H1 (cell line): ENCODE results near the gene SDR39U1. TPM values are rescaled to one million over a fixed set of nuclear protein-coding genes. Genes with fewer than 3 reads are reported as not detected.
A peak's percentile ranks its signal among the peaks of the same experiment; 100 is the strongest.

Source experiments
- CTCF ChIA-PET: fragments of 300-600 bp; sonication (Branson Sonifier 250); formaldehyde crosslinking; loops from one replicate; lab custom pipeline; 2021; ENCODE audit not compliant: partially characterized antibody; lab: Charles Lee
- POLR2A ChIA-PET: fragments of 300-600 bp; sonication (Branson Sonifier 250); formaldehyde crosslinking; loops from one replicate; lab custom pipeline; 2021; ENCODE audit warnings: inconsistent platforms; ENCODE audit not compliant: partially characterized antibody; lab: Charles Lee
- DNase-seq, 2 experiments: peaks; one replicate each; pipeline versions ENCODE4 v3.0.0 to v3.0.0-alpha.2; 2010 to 2022; ENCODE audit warnings: low spot score in 2 of 2, low read depth in 1 of 2, mixed read lengths in 1 of 2
- FAIRE-seq: peaks from 2 replicates; lab custom pipeline; 2011; peaks lifted over from hg19 to GRCh38; lab: Jason Lieb, UNC
- H2AFZ ChIP-seq: 2 replicates; pipeline ENCODE4 v1.8.1; 2012; ENCODE audit warnings: low read length, inconsistent platforms
- H2AK5ac ChIP-seq: 2 replicates; pipeline ENCODE4 v1.6.1; 2013; ENCODE audit warnings: low read depth, low read length
- H2BK120ac ChIP-seq: replicated peaks from 2 replicates; pipeline ENCODE3; 2013; ENCODE audit warnings: low read depth, low read length, inconsistent platforms
- H2BK12ac ChIP-seq: 2 replicates; pipeline ENCODE4 v1.6.1; 2013; ENCODE audit warnings: low read depth, low read length
- H2BK15ac ChIP-seq: 2 replicates; pipeline ENCODE4 v1.6.1; 2013; ENCODE audit warnings: low read length
- H2BK20ac ChIP-seq: 2 replicates; pipeline ENCODE4 v1.6.1; 2013; ENCODE audit warnings: low read length
- H2BK5ac ChIP-seq: 2 replicates; pipeline ENCODE4 v1.6.1; 2013; ENCODE audit warnings: low read depth, low read length
- H3K14ac ChIP-seq: 2 replicates; pipeline ENCODE4 v1.6.1; 2013; ENCODE audit warnings: inconsistent platforms; ENCODE audit not compliant: insufficient read length
- H3K18ac ChIP-seq: 2 replicates; pipeline ENCODE4 v1.6.1; 2013; ENCODE audit warnings: low read length; ENCODE audit errors: extremely low read depth
- H3K23ac ChIP-seq: 2 replicates; pipeline ENCODE4 v1.6.1; 2013; ENCODE audit warnings: inconsistent platforms; ENCODE audit not compliant: insufficient read length
- H3K23me2 ChIP-seq: 2 replicates; pipeline ENCODE4 v1.6.1; 2013; ENCODE audit warnings: low read depth, low read length
- H3K27ac ChIP-seq: 2 replicates; pipeline ENCODE4 v1.6.1; 2011; ENCODE audit warnings: low read depth, low read length, inconsistent platforms
- H3K27me3 ChIP-seq, 4 experiments: replicated peaks in 1 of 4; 1 replicate in 1 of 4; 2 replicates in 3 of 4; pipeline versions ENCODE4 v1.6.1 to v1.8.1; 2011 to 2013; ENCODE audit warnings: low read length in 3 of 4, mild to moderate bottlenecking in 3 of 4, inconsistent platforms in 2 of 4, mixed read lengths in 2 of 4, moderate library complexity in 1 of 4; ENCODE audit not compliant: control insufficient read depth in 3 of 4, insufficient read depth in 3 of 4; ENCODE audit errors: extremely low read depth in 1 of 4
- H3K36me3 ChIP-seq, 4 experiments: 2 replicates each; pipeline versions ENCODE4 v1.6.1 to v1.8.1; 2011 to 2013; ENCODE audit warnings: mild to moderate bottlenecking in 4 of 4, low read length in 3 of 4, moderate library complexity in 2 of 4, control low read depth in 1 of 4, inconsistent platforms in 1 of 4; ENCODE audit not compliant: insufficient read depth in 4 of 4, control insufficient read depth in 2 of 4
- H3K4ac ChIP-seq: replicated peaks from 2 replicates; pipeline ENCODE3; 2013; ENCODE audit warnings: low read length, low read depth, mixed read lengths, inconsistent platforms; ENCODE audit not compliant: insufficient read length
- H3K4me1 ChIP-seq, 4 experiments: replicated peaks in 1 of 4; 1 replicate in 1 of 4; 2 replicates in 3 of 4; pipeline versions ENCODE4 v1.6.1 to v1.8.1; 2011 to 2013; ENCODE audit warnings: low read length in 3 of 4, inconsistent platforms in 2 of 4, mixed read lengths in 1 of 4; ENCODE audit not compliant: insufficient read depth in 4 of 4, control insufficient read depth in 3 of 4
- H3K4me2 ChIP-seq, 2 experiments: 2 replicates each; pipeline versions ENCODE4 v1.6.1 to v1.8.1; 2011 to 2013; ENCODE audit warnings: low read depth in 2 of 2, low read length in 2 of 2, control low read depth in 1 of 2, inconsistent platforms in 1 of 2, mild to moderate bottlenecking in 1 of 2; ENCODE audit not compliant: insufficient read depth in 1 of 2
- H3K4me3 ChIP-seq, 4 experiments: fragments of 200-600, 300-600 bp in 1 of 4; sonication (generic), shearing (Covaris generic), sonication (Bioruptor Twin) in 1 of 4; 2 replicates each; pipeline versions ENCODE4 v1.5.1 to v1.8.1; 2011 to 2016; ENCODE audit warnings: low read length in 4 of 4, low read depth in 3 of 4, control low read depth in 2 of 4, inconsistent platforms in 2 of 4, mild to moderate bottlenecking in 2 of 4, mixed read lengths in 1 of 4, moderate library complexity in 1 of 4; ENCODE audit not compliant: insufficient read depth in 2 of 4; ENCODE audit errors: extremely low read depth in 1 of 4
- H3K56ac ChIP-seq: replicated peaks from 2 replicates; pipeline ENCODE3; 2013; ENCODE audit warnings: low read depth, mild to moderate bottlenecking, mixed read lengths, low read length, inconsistent platforms; ENCODE audit not compliant: insufficient read length
- H3K79me1 ChIP-seq: 2 replicates; pipeline ENCODE4 v1.6.1; 2013; ENCODE audit warnings: low read depth, low read length, control low read depth
- H3K79me2 ChIP-seq, 2 experiments: 2 replicates each; pipeline versions ENCODE4 v1.6.1 to v1.8.1; 2012 to 2013; ENCODE audit warnings: low read length in 2 of 2, mild to moderate bottlenecking in 2 of 2, inconsistent platforms in 1 of 2; ENCODE audit not compliant: insufficient read depth in 2 of 2, control insufficient read depth in 1 of 2
- H3K9ac ChIP-seq, 4 experiments: replicated peaks in 1 of 4; 1 replicate in 1 of 4; 2 replicates in 3 of 4; pipeline versions ENCODE4 v1.6.1 to v1.8.1; 2011 to 2013; ENCODE audit warnings: low read depth in 3 of 4, low read length in 3 of 4, control low read depth in 2 of 4, mild to moderate bottlenecking in 2 of 4, moderate library complexity in 2 of 4, inconsistent platforms in 1 of 4; ENCODE audit errors: extremely low read depth in 1 of 4
- H3K9me3 ChIP-seq, 2 experiments: 2 replicates each; pipeline versions ENCODE4 v1.6.1 to v1.8.1; 2012 to 2013; ENCODE audit warnings: mild to moderate bottlenecking in 2 of 2, moderate library complexity in 2 of 2, control low read depth in 1 of 2, inconsistent platforms in 1 of 2, low read depth in 1 of 2, low read length in 1 of 2, mixed read lengths in 1 of 2; ENCODE audit not compliant: insufficient read depth in 2 of 2
- H4K20me1 ChIP-seq, 2 experiments: replicated peaks in 1 of 2; 2 replicates each; pipeline versions ENCODE3 to v1.8.1; 2011 to 2013; ENCODE audit warnings: inconsistent platforms in 2 of 2, low read length in 2 of 2, mild to moderate bottlenecking in 1 of 2; ENCODE audit not compliant: insufficient read depth in 2 of 2, control insufficient read depth in 1 of 2
- H4K5ac ChIP-seq: 2 replicates; pipeline ENCODE4 v1.6.1; 2013; ENCODE audit warnings: low read length, low read depth, mixed read lengths, inconsistent platforms; ENCODE audit not compliant: insufficient read length
- H4K8ac ChIP-seq: 2 replicates; pipeline ENCODE4 v1.8.0; 2013; ENCODE audit warnings: mild to moderate bottlenecking, moderate library complexity, low read length, inconsistent platforms; ENCODE audit not compliant: insufficient read depth; ENCODE audit errors: extremely low read depth
- H4K91ac ChIP-seq: replicated peaks from 2 replicates; pipeline ENCODE3; 2013; ENCODE audit warnings: low read length, mixed read lengths, inconsistent platforms; ENCODE audit not compliant: insufficient read length
- BACH1 ChIP-seq: IDR thresholded peaks from 2 replicates; pipeline ENCODE4 v1.6.1; 2012; ENCODE audit warnings: low read length, improper control_type of control experiment
- BCL11A ChIP-seq, 2 experiments: IDR thresholded peaks; one replicate each; pipeline ENCODE4 v1.6.1; 2011; ENCODE audit warnings: low read depth in 2 of 2, low read length in 2 of 2, mild to moderate bottlenecking in 2 of 2
- NANOG ChIP-seq: IDR thresholded peaks from 2 replicates; pipeline ENCODE4 v1.6.1; 2011; ENCODE audit warnings: low read length, low read depth, mild to moderate bottlenecking, inconsistent platforms; ENCODE audit not compliant: insufficient read depth, poor library complexity, severe bottlenecking
- RNF2 ChIP-seq: fragments of 200-900, 300-1000 bp; sonication (generic); IDR thresholded peaks from 2 replicates; pipeline ENCODE4 v1.7.1; 2016; ENCODE audit warnings: borderline replicate concordance, low read depth, mild to moderate bottlenecking, antibody characterized with exemption, low read length; ENCODE audit not compliant: poor library complexity, severe bottlenecking; ENCODE audit errors: missing control alignments
- SIN3A ChIP-seq, 2 experiments: IDR thresholded peaks in 1 of 2; conservative IDR thresholded peaks in 1 of 2; 2 replicates each; pipeline ENCODE4 v1.6.1; 2011 to 2012; ENCODE audit warnings: low read length in 2 of 2, improper control_type of control experiment in 1 of 2, low read depth in 1 of 2, mild to moderate bottlenecking in 1 of 2
- SIRT6 ChIP-seq: IDR thresholded peaks from one replicate; pipeline ENCODE4 v1.7.1; 2012; ENCODE audit warnings: low read length, inconsistent platforms
- SP2 ChIP-seq: IDR thresholded peaks from 2 replicates; pipeline ENCODE4 v1.6.1; 2012; ENCODE audit warnings: mild to moderate bottlenecking, low read length, inconsistent platforms
- SUZ12 ChIP-seq: fragments of 200-600 bp; sonication (generic); IDR thresholded peaks from 2 replicates; pipeline ENCODE4 v1.6.1; 2012; ENCODE audit warnings: mild to moderate bottlenecking, inconsistent platforms, low read length, moderate library complexity, mixed read lengths
- ZNF274 ChIP-seq: IDR thresholded peaks from 2 replicates; pipeline ENCODE4 v1.7.0; 2012; ENCODE audit warnings: low read length, borderline replicate concordance; ENCODE audit errors: extremely low read depth
- WGBS, 2 experiments: shearing (Covaris generic) in 1 of 2; methylation state at CpG; one replicate each; pipeline versions ENCODE4 v1.1.6 to v1.1.7; 2013 to 2015; ENCODE audit warnings: low lambda C conversion rate in 2 of 2, mixed read lengths in 2 of 2, inconsistent platforms in 1 of 2, low coverage in 1 of 2, missing lambda C conversion rate in 1 of 2; ENCODE audit not compliant: insufficient replicate concordance in 2 of 2, insufficient coverage in 1 of 2, insufficient read length in 1 of 2; ENCODE audit errors: extremely low coverage in 1 of 2, missing lambda C conversion rate in 1 of 2; 5-methylcytosine and 5-hydroxymethylcytosine counted together
- polyA plus RNA-seq, 7 experiments: library from polyadenylated mRNA; depleted of rRNA in 3 of 7; stranded (reverse) in 5 of 7; unstranded in 2 of 7; fragments of >200 nt in 5 of 7; fragments of 200-250 nt in 2 of 7; gene quantifications; 1 replicate in 5 of 7; 2 replicates in 1 of 7; 4 replicates in 1 of 7; pipeline versions ENCODE4 v1.2.1 to v1.2.3, GENCODE V29; 2011 to 2013; ENCODE audit warnings: missing spikeins in 2 of 7, mixed read lengths in 2 of 7
- total RNA-seq: library from RNA; stranded (reverse); fragmentation: NEBNext Ultra II Directional; extraction: Animal tissue kit (Norgen Biotek cat#: 25700); gene quantifications from 2 replicates; pipeline ENCODE4 v1.2.1, GENCODE V29; 2021

SDR39U1 gene
- total and polyA plus RNA-seq, 2 of the 8 experiments (the other 6 are each of a cell fraction or from before 2014, with no cell fraction given), result 46.7 to 98.8 TPM

DNA sequence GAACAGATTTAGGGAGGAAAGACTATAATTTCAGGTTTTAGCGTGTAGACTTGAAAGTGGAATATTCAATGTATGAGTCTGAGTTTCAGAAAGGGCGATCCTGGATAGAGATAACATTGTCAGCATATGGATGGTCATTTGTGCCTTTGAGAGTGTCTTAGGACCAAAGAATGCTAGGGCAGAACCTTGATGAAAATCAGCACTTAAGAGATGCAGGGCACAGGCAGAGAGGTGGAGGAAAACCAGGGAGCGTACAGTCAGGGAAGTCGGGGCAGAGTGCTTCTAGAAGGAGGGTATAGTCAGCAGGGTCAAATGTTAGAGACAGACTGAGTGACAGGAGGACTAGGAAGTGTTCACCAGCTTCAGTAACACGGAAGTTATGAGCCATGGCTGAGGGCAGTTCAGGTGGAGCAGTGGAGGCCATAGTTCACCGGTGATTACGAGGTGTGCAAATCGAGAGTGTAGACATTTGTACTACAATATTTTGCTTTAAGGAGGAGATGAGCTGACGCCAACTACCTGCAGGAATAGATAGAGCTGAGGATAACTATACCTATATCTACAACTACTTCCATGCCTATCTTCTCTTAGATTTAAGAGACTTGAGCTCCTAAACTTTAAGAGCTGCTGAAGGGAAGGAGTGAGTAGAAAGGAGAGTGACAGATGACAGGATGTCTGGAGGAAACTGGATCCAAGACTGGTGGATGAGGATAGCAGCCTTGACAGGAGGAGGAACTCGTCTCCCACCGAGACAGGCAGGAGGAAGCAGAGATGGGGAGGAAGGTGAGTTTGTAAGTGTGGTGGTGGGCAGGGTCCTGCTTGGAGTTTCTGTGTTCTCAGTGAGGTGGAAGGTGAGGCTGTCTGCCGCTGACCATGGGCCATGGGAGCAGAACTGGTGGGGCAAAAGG lies 19.6 kb downstream of the SDR39U1 start:
- no peak for TF ChIP-seq SIN3A (conservative IDR thresholded peaks at IDR 0.05 in 1 of 2, IDR thresholded peaks at IDR 0.05 in 1 of 2; ENCODE audit: low read depth in 1 of 2, low read length in 2 of 2)
- TF ChIP-seq NANOG, result no peak
- TF ChIP-seq BACH1, result no peak
- no peak for TF ChIP-seq RNF2
- no peak for TF ChIP-seq BCL11A (IDR thresholded peaks at IDR 0.05; ENCODE audit: low read depth in 2 of 2, low read length in 2 of 2)
- no peak for TF ChIP-seq ZNF274
- no peak for TF ChIP-seq SIRT6
- no peak for TF ChIP-seq SP2
- no peak for TF ChIP-seq SUZ12
- TF ChIP-seq, all 59 proteins: peak for 0
- FAIRE-seq (no peak), DNase-seq (peak in 1 of 2 experiments; percentile 19)
- H4K20me1 ChIP-seq, result no peaks in the 10 kb centered on the region
- no peak overlapping the region for H3K18ac ChIP-seq
- H4K5ac ChIP-seq, result no peak overlapping the region
- H3K27ac ChIP-seq, result no peak overlapping the region
- H3K4me1 ChIP-seq, result no peaks in the 10 kb centered on the region; a peak in 2 of 7 replicates
- ChIA-PET CTCF (interaction anchor here (0.7 to 21.3 kb wide), 9 partner anchors 9 to 94 kb away, joined by 4 to 664 read pairs (median 23); partner anchors contain the start of genes ADCY4, NFATC4 and RIPK3), POLR2A (interaction anchor here (0.6 to 3.0 kb wide), 3 partner anchors 13 to 332 kb away, joined by 3 to 8 read pairs (median 3); partner anchors contain the start of gene NYNRIN)
- H2BK20ac ChIP-seq, result no peak overlapping the region
- H3K27me3 ChIP-seq, result peaks cover 0 to 11% (median 2%) of the 10 kb centered on the region in 4 experiments; a peak in 3 of 7 replicates
- H3K23me2 ChIP-seq, result no peaks in the 10 kb centered on the region
- peak overlapping the region; percentile 5 for H3K14ac ChIP-seq
- no peaks in the 10 kb centered on the region for H3K9me3 ChIP-seq
- no peak overlapping the region for H2AFZ ChIP-seq
- no peak overlapping the region for H3K4me3 ChIP-seq
- H3K56ac ChIP-seq, result no peak overlapping the region
- H4K91ac ChIP-seq, result no peak overlapping the region
- no peak overlapping the region for H3K4me2 ChIP-seq
- no peak overlapping the region; a peak in 1 of 7 replicates for H3K9ac ChIP-seq
- no peak overlapping the region for H4K8ac ChIP-seq
- no peaks in the 10 kb centered on the region for H3K79me2 ChIP-seq
- H3K23ac ChIP-seq, result no peak overlapping the region
- H2BK5ac ChIP-seq, result no peak overlapping the region
- no peaks in the 10 kb centered on the region for H3K79me1 ChIP-seq
- no peak overlapping the region for H2AK5ac ChIP-seq
- no peak overlapping the region for H2BK15ac ChIP-seq
- no peak overlapping the region for H3K4ac ChIP-seq
- H2BK120ac ChIP-seq, result no peak overlapping the region
- H3K36me3 ChIP-seq, result no peaks in the 10 kb centered on the region
- 84% methylated on average over 12 of the region's 12 CpGs; no CpG with 5 or more reads in 1 of the 2 experiments for WGBS, 2 experiments
- H2BK12ac ChIP-seq, result no peak overlapping the region
